GM21360 (cell line): ENCODE measurements around the gene CPT1B.
A peak's percentile ranks its signal among the peaks of the same experiment; 100 is the strongest.
"Not testable (repeated sequence)": the region's sequence is repeated elsewhere in the genome, so short reads cannot be mapped to it uniquely, and the experiment has no call there.

ENCODE experiments used
- ATAC-seq: cut with Tn5 transposase; IDR thresholded peaks from one replicate; pipeline ENCODE4 v1.9.1; 2021; ENCODE audit warnings: mild to moderate bottlenecking, moderate library complexity; ENCODE audit not compliant: unreplicated experiment

The CPT1B gene

GRCh38 chr22:50529897-50530579, 48.2 kb downstream of the CPT1B start, which contains the start of gene TYMP:
TYMP (minus strand) TSS chr22:50530012; CDS start chr22:50529709, 303 bp downstream.
- no peak for ATAC-seq

- no peak for ATAC-seq
Observed at GRCh38 chr22:50529416-50529896, 48.8 kb downstream of the CPT1B start.

- no peak for ATAC-seq
Observed at GRCh38 chr22:50528682-50529415, 49.4 kb downstream of the CPT1B start.

DNA sequence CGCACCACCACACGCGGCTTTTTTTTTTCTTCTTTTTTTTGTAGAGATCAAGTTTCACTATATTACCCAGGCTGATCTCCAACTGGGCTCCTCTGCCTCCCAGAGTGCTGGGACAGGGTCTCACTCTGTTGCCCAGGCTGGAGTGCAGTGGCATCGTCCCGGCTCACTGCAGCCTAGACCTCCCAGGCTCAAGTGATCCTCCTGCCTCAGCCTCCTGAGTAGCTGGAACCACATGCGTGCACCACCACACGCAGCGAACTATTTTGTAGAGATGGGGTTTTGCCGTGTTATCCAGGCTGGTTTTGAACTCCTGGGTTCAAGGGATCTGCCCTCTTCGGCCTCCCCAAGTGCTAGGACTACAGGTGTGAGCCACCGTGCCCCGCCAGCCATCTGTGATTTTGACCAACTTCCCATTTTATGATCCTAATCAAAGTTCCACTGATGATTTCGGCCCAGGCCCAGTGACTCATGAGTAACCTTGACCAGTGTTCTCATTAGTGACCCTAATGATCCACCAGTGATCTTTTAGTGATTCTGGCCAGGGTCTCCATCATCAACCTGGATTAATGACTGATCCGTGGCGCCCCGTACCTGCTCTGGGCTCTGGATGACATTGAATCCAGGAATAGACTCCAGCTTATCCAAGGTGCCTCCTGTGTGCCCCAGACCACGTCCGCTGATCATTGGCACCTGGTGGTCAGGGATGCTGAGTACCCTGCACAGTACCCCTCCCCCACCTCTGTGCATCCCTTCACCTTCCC, 50.1 kb downstream of the CPT1B start:
- ATAC-seq, result no peak

- ATAC-seq, result no peak
Observed at GRCh38 chr22:50526834-50527801, 51.1 kb downstream of the CPT1B start.

DNA sequence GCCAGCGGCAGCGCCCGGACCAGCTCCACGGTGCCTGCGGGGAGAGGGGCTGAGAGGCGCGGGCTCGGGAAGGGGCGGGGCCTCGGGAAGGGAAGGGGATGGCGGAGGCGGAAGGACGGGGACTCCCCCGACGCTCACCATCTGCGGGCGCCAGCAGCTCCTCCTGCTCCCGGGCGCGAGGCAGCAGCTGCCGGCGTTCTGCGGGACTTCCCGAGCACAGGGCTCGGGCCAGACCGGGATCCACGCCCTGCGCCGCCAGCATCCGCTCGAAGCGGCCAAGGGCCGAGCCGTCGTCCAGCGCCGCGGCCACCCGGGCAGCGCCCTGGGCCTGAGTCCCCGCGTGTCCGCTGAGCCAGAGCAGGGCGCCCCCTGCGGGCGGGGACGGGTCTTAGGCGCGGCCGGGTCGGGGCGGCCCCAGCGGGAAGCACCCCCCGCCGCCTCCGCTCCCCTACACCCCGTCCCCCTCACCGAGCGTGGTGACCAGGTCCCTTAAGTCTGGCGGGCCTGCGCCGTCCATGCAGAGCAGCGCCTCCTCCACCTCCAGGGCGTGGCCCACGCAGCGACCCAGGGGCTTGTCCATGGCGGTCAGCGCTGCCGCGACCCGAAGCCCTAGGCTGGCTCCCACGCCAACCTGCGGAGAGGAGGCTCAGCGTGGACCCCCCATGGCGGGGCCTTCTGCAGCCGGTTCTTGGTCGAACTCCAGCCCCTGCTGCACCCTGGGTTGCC, 52.0 kb downstream of the CPT1B start:
- ATAC-seq, result peak; percentile 26

DNA sequence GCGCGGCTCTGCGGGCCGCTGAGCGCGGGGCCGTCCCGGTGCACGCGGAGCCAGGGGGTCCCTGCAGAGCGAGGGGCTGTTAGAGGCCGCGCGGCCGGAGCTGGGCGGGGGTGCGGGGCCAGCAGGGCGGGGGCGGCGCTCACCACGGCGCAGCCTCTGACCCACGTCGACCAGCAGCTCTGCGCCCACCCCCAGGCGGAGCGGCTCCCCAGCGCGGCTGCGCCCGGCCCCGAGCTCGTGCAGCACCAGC, 52.4 kb downstream of the CPT1B start:
- ATAC-seq, result no peak

DNA sequence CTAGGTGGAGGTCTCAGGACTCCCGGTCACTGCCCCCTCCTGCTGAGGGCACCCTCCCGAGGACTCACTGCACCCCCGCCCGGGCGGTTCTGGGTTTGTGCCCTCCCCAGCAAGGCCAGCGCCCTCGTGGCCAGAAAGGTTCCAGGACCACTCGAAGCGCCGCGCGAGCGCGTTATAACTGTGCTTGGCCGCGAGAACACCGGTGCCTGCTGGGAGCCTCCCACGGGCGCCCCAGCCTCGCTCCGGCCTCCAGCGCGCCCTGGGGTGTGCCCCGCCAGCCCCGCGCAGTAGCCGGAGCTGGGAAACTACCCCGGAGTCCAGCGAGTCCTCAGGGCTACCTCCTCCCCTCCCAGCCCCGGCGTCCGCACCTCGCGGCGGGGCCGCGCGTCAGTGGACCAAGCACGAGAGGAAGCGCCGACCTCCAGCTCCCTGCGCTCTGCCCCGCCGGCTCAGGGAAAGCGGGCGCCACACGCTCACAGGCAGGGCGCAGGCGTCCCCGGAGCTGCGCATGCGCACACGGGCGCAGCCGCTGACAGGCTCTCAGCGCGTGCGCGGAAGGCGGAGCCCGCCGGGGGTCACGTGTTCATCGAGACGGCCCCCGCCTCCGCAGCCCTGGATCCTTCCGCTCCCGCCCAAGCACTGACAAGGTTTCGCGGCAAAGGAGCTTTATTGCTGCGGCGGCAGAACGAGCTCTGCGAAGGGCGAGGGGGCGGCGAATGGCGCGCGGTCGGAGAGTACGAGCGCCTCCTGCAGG, 52.9 kb downstream of the CPT1B start, which contains the start of gene SCO2:
Gene SCO2 (minus strand): TSS at position 495 of the 754 bp plus-strand sequence. CDS start 1,187 bp downstream, outside the sequence.
- ATAC-seq, result peak; percentile 35

DNA sequence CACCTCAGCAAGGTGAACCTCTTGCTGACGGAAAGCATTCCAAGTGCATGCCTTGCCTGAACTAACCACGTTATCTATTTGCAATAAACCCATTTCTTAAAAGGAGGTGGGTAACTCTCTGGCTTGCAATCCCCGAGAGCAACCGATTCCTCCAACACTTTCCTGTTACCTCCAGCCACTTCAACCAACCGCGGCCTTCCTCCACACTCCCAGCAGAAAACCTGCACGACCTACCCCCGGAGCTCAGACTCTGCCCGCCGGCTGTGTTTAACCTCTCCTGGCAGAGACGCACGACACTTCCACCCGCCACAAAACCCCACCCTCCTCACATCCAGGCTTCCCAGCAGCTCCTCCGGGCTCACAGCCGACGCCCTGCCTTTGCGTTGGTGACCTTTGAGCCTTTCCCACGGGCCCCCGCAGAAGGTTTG, 53.5 kb downstream of the CPT1B start:
- no peak for ATAC-seq

DNA sequence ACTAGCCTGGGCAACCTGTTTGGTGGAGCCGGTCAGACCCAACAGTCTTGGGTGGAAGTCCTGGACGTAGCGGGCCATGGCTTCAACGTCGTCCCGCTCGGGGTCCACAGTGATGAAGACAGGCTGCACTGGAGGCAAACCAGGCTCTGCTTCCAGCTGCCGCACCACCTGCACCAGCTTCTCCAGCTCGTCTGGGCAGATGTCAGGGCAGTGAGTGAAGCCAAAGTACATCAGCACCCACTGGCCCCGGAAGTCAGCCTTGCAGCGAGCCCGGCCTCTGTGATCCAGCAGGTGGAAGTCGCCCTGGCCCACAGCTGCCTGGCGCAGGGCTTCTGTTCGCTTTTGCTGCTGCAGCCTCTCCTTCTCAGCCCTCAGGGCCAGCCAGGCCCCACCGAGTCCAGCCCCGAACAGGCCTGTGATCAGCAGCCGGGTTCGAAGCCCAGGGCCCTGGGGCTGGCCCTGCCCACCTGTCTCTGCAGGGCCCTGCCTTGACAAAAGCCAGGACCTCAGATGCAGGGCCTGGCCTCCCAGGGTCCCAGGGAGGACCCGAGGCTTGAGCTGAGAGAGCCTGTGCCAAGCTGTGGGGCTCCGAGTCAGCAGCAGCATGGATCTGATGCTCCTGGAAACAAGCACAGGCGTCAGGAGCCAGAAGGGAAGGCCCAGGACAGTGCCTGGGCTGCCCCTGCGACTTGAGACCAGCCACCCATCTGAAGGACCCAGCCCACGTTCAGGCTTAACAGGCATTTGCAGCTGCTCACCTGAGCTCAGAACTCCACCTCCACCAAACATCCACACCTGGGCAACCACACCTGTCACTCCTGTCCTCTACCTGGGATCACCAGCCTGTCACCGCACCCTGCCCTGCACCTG, 54.2 kb downstream of the CPT1B start:
- no peak for ATAC-seq

DNA sequence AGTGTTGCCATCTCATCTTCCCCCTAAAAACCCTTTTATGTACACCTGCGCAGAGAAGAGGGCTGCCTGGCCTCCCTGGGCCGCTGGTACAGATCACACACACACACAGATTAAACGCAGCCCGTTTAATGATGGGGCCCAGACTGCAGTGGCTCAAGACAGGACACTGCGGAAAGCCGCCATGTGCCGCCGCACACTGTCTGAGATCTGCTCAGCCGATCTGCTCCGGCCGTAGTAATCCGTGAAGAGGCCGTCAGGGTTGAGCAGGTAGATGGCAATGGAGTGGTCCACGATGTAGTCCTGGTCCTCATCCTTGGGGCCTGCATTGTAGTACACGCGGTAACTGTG, 54.8 kb downstream of the CPT1B start:
- no peak for ATAC-seq

DNA sequence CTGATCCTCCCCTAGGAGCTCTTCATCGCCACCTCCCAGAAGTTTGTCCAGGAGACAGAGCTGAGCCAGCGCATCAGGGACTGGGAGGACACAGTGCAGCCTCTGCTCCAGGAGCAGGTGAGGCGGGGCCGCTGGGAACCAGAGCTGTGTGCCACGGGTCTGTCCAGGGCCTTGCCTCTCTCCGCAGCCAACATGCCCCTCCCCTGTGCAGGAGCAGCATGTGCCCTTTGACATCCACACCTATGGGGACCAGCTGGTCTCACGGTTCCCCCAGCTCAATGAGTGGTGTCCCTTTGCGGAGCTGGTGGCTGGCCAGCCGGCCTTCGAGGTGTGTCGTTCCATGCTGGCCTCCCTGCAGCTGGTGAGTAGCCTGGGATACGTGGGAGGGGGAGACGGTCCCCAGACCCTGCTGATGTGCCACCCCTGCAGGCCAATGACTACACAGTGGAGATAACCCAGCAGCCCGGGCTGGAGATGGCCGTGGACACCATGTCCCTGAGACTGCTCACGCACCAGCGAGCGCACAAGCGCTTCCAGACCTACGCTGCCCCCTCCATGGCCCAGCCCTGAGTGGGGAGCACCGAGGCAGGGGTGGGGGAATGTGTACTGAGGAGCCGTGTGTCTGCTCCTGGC, 55.3 kb downstream of the CPT1B start:
- ATAC-seq, result no peak

GRCh38 chr22:50522208-50522805, 55.9 kb downstream of the CPT1B start:
- no peak for ATAC-seq

DNA sequence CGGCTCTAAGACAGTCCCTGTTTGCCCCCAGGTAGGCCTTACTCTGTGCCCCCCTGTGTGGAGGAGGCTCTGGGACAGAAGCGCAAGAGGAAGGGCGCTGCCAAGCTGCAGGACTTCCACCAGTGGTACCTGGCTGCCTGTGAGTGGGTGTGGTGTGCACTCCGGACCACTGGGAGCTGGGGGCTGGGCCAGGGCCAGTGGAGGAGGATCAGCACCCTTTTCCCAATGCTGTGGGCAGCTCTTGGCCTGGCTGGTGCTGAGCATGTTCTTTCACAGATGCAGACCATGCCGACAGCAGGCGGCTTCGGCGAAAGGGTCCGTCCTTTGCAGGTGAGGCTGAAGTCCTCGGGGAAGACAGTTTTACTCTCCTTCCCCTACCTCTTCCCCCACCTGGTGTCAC, 56.5 kb downstream of the CPT1B start:
- ATAC-seq, result no peak

DNA sequence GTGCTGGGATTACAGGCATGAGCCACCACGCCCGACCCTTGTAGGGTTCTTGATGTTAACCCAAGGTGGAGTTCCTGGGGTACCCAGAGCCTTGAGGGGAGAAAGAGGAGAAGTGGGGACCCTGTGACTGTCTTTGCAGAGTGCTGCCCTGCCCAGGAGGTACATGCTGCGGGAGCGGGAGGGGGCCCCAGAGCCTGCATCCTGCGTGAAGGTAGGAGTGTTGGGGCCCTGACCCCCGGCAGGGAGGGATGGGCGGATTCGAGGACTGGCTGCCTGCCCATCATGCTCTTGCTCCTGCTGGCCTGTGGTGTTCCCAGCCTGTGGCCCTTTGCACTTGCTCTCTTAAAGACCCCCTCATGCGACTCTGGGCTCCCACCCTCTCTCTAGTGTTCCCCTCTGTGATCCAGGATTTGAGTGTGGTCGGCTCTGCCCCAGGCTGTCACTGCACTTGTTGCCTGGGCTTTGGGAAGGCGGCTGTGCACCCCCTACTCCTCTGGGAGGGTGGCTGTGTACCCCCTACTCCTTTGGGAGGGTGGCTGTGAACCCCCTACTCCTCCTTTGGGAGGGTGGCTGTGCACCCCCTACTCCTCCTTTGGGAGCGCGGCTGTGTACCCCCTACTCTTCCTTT, 57.3 kb downstream of the CPT1B start:
- no peak for ATAC-seq

GRCh38 chr22:50520184-50520583, 58.0 kb downstream of the CPT1B start:
- not testable (repeated sequence) for ATAC-seq

DNA sequence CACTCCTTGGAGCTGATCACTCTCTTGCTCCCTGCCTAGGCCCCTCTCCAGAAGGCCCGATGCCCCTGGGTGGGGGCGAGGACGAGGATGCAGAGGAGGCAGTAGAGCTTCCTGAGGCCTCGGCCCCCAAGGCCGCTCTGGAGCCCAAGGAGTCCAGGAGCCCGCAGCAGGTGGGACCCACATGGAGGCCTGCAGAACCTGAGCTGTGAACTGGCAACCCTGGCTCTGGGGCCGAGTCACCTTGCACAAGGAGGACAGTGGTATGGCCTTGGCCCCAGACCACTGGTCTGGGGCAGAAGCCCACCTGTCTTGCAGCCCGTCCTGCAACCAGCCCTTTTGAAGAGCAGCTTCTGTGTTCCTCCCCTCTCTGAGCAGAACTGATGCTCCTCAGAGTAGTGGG, 59.1 kb downstream of the CPT1B start:
- ATAC-seq, result no peak
